ENCODE data around the gene ACVR1. TPM values are rescaled to one million over a fixed set of nuclear protein-coding genes. Genes with fewer than 3 reads are reported as not detected.

Gene ACVR1
- total RNA-seq, 2 experiments from 2014 or later = 8.3 to 10.1 TPM

DNA sequence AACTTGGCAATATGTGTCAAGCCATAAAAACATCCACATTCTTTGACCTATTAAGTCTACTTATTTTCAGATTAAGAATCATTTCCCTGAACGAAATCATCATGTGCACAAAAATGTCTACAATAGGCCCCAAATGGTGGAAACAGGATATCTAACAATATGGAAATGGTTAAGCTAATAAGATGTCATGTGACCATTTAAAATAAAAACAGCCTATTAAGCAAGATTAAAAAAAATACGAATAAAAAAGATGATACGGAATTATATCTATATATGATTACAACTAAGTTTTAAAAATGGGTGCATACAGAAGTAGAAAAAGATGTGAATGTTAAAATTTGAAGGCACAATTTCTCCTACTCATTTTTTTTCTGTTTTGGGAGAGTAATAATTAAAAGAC lies 128.8 kb downstream of the ACVR1 start:
- peaks cover 29% of the 10 kb centered on the region for H3K36me3 Mint-ChIP-seq (ENCODE audit: low read depth)
- H3K4me1 Mint-ChIP-seq (ENCODE audit: low read depth) = peaks cover 38% of the 10 kb centered on the region
- TF ChIP-seq, protein P1, sequence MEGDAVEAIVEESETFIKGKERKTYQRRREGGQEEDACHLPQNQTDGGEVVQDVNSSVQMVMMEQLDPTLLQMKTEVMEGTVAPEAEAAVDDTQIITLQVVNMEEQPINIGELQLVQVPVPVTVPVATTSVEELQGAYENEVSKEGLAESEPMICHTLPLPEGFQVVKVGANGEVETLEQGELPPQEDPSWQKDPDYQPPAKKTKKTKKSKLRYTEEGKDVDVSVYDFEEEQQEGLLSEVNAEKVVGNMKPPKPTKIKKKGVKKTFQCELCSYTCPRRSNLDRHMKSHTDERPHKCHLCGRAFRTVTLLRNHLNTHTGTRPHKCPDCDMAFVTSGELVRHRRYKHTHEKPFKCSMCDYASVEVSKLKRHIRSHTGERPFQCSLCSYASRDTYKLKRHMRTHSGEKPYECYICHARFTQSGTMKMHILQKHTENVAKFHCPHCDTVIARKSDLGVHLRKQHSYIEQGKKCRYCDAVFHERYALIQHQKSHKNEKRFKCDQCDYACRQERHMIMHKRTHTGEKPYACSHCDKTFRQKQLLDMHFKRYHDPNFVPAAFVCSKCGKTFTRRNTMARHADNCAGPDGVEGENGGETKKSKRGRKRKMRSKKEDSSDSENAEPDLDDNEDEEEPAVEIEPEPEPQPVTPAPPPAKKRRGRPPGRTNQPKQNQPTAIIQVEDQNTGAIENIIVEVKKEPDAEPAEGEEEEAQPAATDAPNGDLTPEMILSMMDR (IDR thresholded peaks at IDR 0.05) = no peak
- ChIA-PET CTCF (interaction anchor here (0.8 to 2.8 kb wide), 4 partner anchors 15 to 445 kb away, joined by 3 to 10 read pairs (median 3); no protein-coding TSS in a partner anchor), POLR2A (interaction anchor here (1.5 kb wide), 1 partner anchor 10 kb away, joined by 4 read pairs; no protein-coding TSS in a partner anchor)
- no peaks in the 10 kb centered on the region for H3K27me3 Mint-ChIP-seq
- no peak for DNase-seq
- H3K4me3 Mint-ChIP-seq = no peak overlapping the region
- intact Hi-C loops (cut with micrococcal nuclease) = loop anchor here (10.0 kb wide), 1 partner anchor 252 kb away; no protein-coding TSS in a partner anchor
- H3K9me3 Mint-ChIP-seq = no peaks in the 10 kb centered on the region
- H3K27ac Mint-ChIP-seq = peak overlapping the region; percentile 8
- no peak for ATAC-seq

DNA sequence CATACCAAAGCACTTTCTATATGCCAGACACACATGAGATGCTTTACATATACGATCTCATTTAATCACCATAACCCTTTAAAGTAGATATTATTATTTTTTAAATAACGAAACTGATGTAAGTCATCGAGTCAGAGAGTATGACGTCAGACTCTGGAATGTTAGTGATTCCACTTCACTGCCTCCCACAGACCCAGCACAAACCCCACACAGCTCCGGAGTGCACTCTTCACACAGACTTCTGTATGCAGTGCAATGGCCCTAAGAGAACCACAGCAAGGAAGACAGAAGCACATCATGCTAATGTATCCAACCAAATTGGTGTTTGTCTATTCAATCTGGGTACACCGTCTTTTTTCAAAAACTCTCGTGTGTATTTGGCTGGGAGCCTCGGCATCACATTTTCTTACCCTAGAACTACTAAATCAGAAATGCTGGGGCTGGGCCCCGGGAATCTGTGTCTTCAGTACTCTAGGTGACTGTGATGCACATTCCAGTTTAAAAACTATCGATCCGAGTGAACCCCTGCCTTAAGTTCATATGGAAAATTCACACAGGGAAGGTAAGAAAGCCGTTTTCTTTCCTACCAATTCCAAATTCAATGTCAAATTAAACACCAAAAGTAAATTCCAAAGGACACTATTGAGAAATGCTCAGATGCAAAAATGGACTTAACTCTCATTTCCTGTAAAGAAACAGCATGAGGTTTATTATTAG lies 129.7 kb downstream of the ACVR1 start:
- Mint-ChIP-seq H3K36me3 (ENCODE audit: low read depth) (peaks cover 23% of the 10 kb centered on the region), H3K27me3 (no peaks in the 10 kb centered on the region), H3K27ac (no peak overlapping the region), H3K4me3 (no peak overlapping the region), H3K4me1 (ENCODE audit: low read depth) (peaks cover 40% of the 10 kb centered on the region), H3K9me3 (no peaks in the 10 kb centered on the region)
- intact Hi-C loops (cut with micrococcal nuclease) = loop anchor here (10.0 kb wide), 1 partner anchor 252 kb away; no protein-coding TSS in a partner anchor
- ChIA-PET CTCF (interaction anchor here (0.9 to 2.8 kb wide), 2 partner anchors 254 to 444 kb away, joined by 3 to 10 read pairs; no protein-coding TSS in a partner anchor), POLR2A (no interaction called here)
- TF ChIP-seq, protein P1 (IDR thresholded peaks at IDR 0.05) = no peak
- ATAC-seq (no peak), DNase-seq (no peak)

DNA sequence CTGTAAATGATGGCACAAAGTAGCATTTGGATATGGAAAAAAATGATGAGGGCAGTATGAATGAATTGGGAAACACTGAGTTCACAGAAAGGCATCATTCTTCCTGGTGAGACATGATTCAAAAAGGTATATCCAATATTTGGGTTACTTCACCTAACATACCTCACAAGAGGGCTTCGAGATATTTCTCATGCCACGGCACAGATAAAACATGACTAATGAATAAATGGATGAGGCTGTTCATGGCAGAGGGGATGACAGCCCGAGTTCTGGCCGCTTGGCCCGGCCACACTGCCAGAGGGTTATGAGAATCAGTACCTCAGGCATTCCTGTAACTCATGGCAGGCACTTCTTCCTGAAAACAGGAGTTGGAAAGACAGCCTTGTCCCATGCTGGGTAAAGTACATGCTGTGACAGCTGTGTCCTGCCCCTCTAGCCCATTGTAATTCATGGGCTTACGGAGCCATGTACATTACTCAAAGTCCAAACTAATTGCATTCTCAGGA lies 131.5 kb downstream of the ACVR1 start:
- Mint-ChIP-seq H3K9me3 (no peaks in the 10 kb centered on the region), H3K27ac (no peak overlapping the region), H3K27me3 (no peaks in the 10 kb centered on the region), H3K36me3 (ENCODE audit: low read depth) (peaks cover 15% of the 10 kb centered on the region), H3K4me1 (ENCODE audit: low read depth) (peaks cover 40% of the 10 kb centered on the region), H3K4me3 (no peak overlapping the region)
- CTCF ChIA-PET = no interaction called here
- TF ChIP-seq, protein P1 (IDR thresholded peaks at IDR 0.05) = no peak
- DNase-seq (no peak), ATAC-seq (no peak)
- POLR2A ChIA-PET = no interaction called here
- intact Hi-C loops (cut with micrococcal nuclease) = loop anchor here (10.0 kb wide), 1 partner anchor 250 kb away; no protein-coding TSS in a partner anchor

DNA sequence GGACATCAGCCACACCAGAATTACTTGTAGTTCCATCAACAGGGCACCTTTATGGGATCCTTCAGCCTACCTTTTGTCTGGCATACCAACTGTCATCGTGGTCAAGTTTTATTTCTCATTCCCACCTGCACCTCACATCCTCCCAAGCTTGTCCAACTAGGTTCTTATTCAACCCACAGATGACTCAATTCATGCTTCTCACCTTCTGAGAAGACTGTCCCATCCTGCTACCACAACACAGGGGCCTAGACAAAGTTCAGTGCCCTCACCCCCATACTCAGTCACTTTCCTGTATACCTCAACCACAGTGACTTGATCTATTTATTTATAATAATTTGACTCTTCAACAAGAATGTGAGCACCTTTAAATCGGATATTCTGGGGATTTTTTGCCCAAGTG lies 133.1 kb downstream of the ACVR1 start:
- intact Hi-C loops (cut with micrococcal nuclease) = loop anchor here (10.0 kb wide), 1 partner anchor 248 kb away; no protein-coding TSS in a partner anchor
- peaks cover 29% of the 10 kb centered on the region for H3K4me1 Mint-ChIP-seq (ENCODE audit: low read depth)
- H3K36me3 Mint-ChIP-seq (ENCODE audit: low read depth) = peaks cover 16% of the 10 kb centered on the region
- peak overlapping the region; percentile 25 for H3K27ac Mint-ChIP-seq
- TF ChIP-seq, protein P1 (IDR thresholded peaks at IDR 0.05) = no peak
- no peak overlapping the region for H3K4me3 Mint-ChIP-seq
- DNase-seq (peak; percentile 70), ATAC-seq (peak; percentile 95)
- H3K27me3 Mint-ChIP-seq = no peaks in the 10 kb centered on the region
- H3K9me3 Mint-ChIP-seq = no peaks in the 10 kb centered on the region
- ChIA-PET POLR2A (no interaction called here), CTCF (interaction anchor here (1.0 kb wide), 1 partner anchor 10 kb away, joined by 3 read pairs; no protein-coding TSS in a partner anchor)
